PC-9 (cell line): ENCODE measurements around the gene GOLGA8Q. TPM values are rescaled to one million over a fixed set of nuclear protein-coding genes. Genes with fewer than 3 reads are reported as not detected.
A peak's percentile ranks its signal among the peaks of the same experiment; 100 is the strongest.
"Not testable (repeated sequence)": the region's sequence is repeated elsewhere in the genome, so short reads cannot be mapped to it uniquely, and the experiment has no call there.

Source experiments
- Bru-seq: library from RNA; stranded (reverse); fragments of 400-500 nt; gene quantifications from one replicate; lab custom pipeline; 2021; lab: Mats Ljungman, UMichigan
- BruChase-seq, 2 experiments: library from RNA; stranded (reverse); fragments of 400-500 nt; gene quantifications; one replicate each; lab custom pipeline; 2021; lab: Mats Ljungman, UMichigan
- BruUV-seq: library from RNA; stranded (reverse); fragments of 400-500 nt; replicated peaks from 2 replicates; lab custom pipeline; 2021; lab: Mats Ljungman, UMichigan
- CTCF ChIA-PET: fragments of 300-600 bp; sonication (Branson Sonifier 250); formaldehyde crosslinking; loops from one replicate; lab custom pipeline; 2022; ENCODE audit warnings: antibody characterized with exemption; lab: Charles Lee
- POLR2A ChIA-PET: fragments of 300-600 bp; sonication (Branson Sonifier 250); formaldehyde crosslinking; loops from one replicate; lab custom pipeline; 2022; ENCODE audit warnings: antibody characterized with exemption; ENCODE audit not compliant: unreplicated experiment; lab: Charles Lee
- DNase-seq, 2 experiments: peaks; one replicate each; pipeline versions ENCODE4 v3.0.0 to v3.0.0-alpha.2; 2015 to 2022; ENCODE audit warnings: mixed read lengths in 1 of 2
- H2AFZ ChIP-seq: fragments of 200-600 bp; sonication (generic); 2 replicates; pipeline ENCODE4 v1.8.1; 2017; ENCODE audit warnings: antibody characterized with exemption
- H3F3A ChIP-seq: fragments of 200-600 bp; sonication (generic); 2 replicates; pipeline ENCODE4 v1.8.1; 2017; ENCODE audit warnings: antibody characterized with exemption, mild to moderate bottlenecking, low read depth; ENCODE audit not compliant: insufficient read depth
- H3K27ac ChIP-seq: fragments of 200-600 bp; sonication (generic); 2 replicates; pipeline ENCODE4 v1.6.1; 2016; ENCODE audit warnings: mixed run types
- H3K27me3 ChIP-seq: fragments of 200-600 bp; sonication (generic); 2 replicates; pipeline ENCODE4 v1.6.1; 2016; ENCODE audit warnings: low read depth, mixed run types; ENCODE audit not compliant: insufficient read depth
- H3K36me3 ChIP-seq: fragments of 200-600 bp; sonication (generic); 2 replicates; pipeline ENCODE4 v1.6.1; 2016; ENCODE audit warnings: low read depth, mixed run types
- H3K4me1 ChIP-seq: fragments of 200-600 bp; sonication (generic); replicated peaks from 2 replicates; pipeline ENCODE4 v1.6.1; 2016; ENCODE audit warnings: mixed run types; ENCODE audit not compliant: insufficient read depth
- H3K4me2 ChIP-seq: fragments of 200-600 bp; sonication (generic); 2 replicates; pipeline ENCODE4 v1.6.1; 2017; ENCODE audit warnings: mixed run types
- H3K4me3 ChIP-seq: fragments of 200-600 bp; sonication (generic); 2 replicates; pipeline ENCODE4 v1.6.1; 2016; ENCODE audit warnings: mixed run types
- H3K79me2 ChIP-seq: fragments of 200-600 bp; sonication (generic); 2 replicates; pipeline ENCODE4 v1.6.1; 2017; ENCODE audit warnings: low read depth, mixed run types
- H3K9me2 ChIP-seq: fragments of 200-600 bp; sonication (generic); 2 replicates; pipeline ENCODE4 v1.8.1; 2017; ENCODE audit warnings: mild to moderate bottlenecking; ENCODE audit not compliant: insufficient read depth
- H3K9me3 ChIP-seq: fragments of 200-600 bp; sonication (generic); 2 replicates; pipeline ENCODE4 v1.8.1; 2016; ENCODE audit warnings: low read depth; ENCODE audit not compliant: insufficient read depth
- H4K20me1 ChIP-seq: fragments of 200-600 bp; sonication (generic); 2 replicates; pipeline ENCODE4 v1.8.1; 2017; ENCODE audit not compliant: insufficient read depth
- intact Hi-C: fragments of 100-400 bp; cut with micrococcal nuclease; formaldehyde crosslinking; loops from one replicate; pipeline ENCODE4 v1.10.0; 2022; ENCODE audit not compliant: unreplicated experiment
- long read RNA-seq: library from polyadenylated mRNA; stranded (forward); transcript quantifications from one replicate; pipeline ENCODE4 v2.0.0, GENCODE V29; 2022
- total RNA-seq: library from RNA; stranded (reverse); gene quantifications from 2 replicates; pipeline ENCODE4 v1.2.3, GENCODE V29; 2021

Gene GOLGA8Q
- total RNA-seq (not detected in 2 replicates), Bru-seq, nascent RNA (percentile 7 among the genes with signal in this experiment), BruChase-seq, experiment 1, labeled RNA remaining after a 2-hour chase (percentile 10 among the genes with signal in this experiment), BruChase-seq, experiment 2, labeled RNA remaining after a 6-hour chase (percentile 20 among the genes with signal in this experiment)
- long read RNA-seq: 0 reads

GRCh38 chr15:30551750-30552149, at the start of gene GOLGA8Q:
TSS of gene GOLGA8Q (plus strand) at chr15:30552050. CDS start at chr15:30552078, 28 bp downstream.
- H3K79me2 ChIP-seq, H3K9me2 ChIP-seq, H3F3A ChIP-seq, H3K4me2 ChIP-seq, H3K36me3 ChIP-seq, H3K27ac ChIP-seq, H4K20me1 ChIP-seq, H3K4me1 ChIP-seq, H3K9me3 ChIP-seq, H3K4me3 ChIP-seq, POLR2A ChIA-PET, BruUV-seq, CTCF ChIA-PET, intact Hi-C loops, DNase-seq, H3K27me3 ChIP-seq, H2AFZ ChIP-seq: not testable (repeated sequence)

- H3K36me3 ChIP-seq, CTCF ChIA-PET, H3K9me2 ChIP-seq, H3F3A ChIP-seq, H2AFZ ChIP-seq, H3K4me1 ChIP-seq, H3K27ac ChIP-seq, H3K27me3 ChIP-seq, BruUV-seq, DNase-seq, intact Hi-C loops, H3K4me3 ChIP-seq, H3K4me2 ChIP-seq, H4K20me1 ChIP-seq, H3K79me2 ChIP-seq, POLR2A ChIA-PET, H3K9me3 ChIP-seq: not testable (repeated sequence)
Observed at GRCh38 chr15:30502904-30503781, 48.7 kb upstream of the GOLGA8Q start.

- intact Hi-C loops, H2AFZ ChIP-seq, POLR2A ChIA-PET, H4K20me1 ChIP-seq, H3K4me1 ChIP-seq, H3K4me3 ChIP-seq, H3K9me3 ChIP-seq, H3K79me2 ChIP-seq, H3K27ac ChIP-seq, H3K27me3 ChIP-seq, H3K9me2 ChIP-seq, H3K4me2 ChIP-seq, H3K36me3 ChIP-seq, CTCF ChIA-PET, BruUV-seq, DNase-seq, H3F3A ChIP-seq: not testable (repeated sequence)
Observed at GRCh38 chr15:30504162-30504843, 47.5 kb upstream of the GOLGA8Q start.

- H3K4me3 ChIP-seq, H3K27ac ChIP-seq, H3K4me1 ChIP-seq, intact Hi-C loops, H4K20me1 ChIP-seq, POLR2A ChIA-PET, H3K4me2 ChIP-seq, CTCF ChIA-PET, H3K27me3 ChIP-seq, H2AFZ ChIP-seq, H3K9me3 ChIP-seq, H3K9me2 ChIP-seq, H3K79me2 ChIP-seq, H3F3A ChIP-seq, DNase-seq, H3K36me3 ChIP-seq, BruUV-seq: not testable (repeated sequence)
Observed at GRCh38 chr15:30514545-30514944, 37.3 kb upstream of the GOLGA8Q start.

GRCh38 chr15:30523453-30524243, 28.2 kb upstream of the GOLGA8Q start:
- H3K9me3 ChIP-seq, H3K9me2 ChIP-seq, H3K4me3 ChIP-seq, H3K4me2 ChIP-seq, H2AFZ ChIP-seq, POLR2A ChIA-PET, intact Hi-C loops, BruUV-seq, H3K36me3 ChIP-seq, H3K27ac ChIP-seq, H4K20me1 ChIP-seq, H3K4me1 ChIP-seq, CTCF ChIA-PET, H3F3A ChIP-seq, DNase-seq, H3K79me2 ChIP-seq, H3K27me3 ChIP-seq: not testable (repeated sequence)

GRCh38 chr15:30525912-30526311, 25.9 kb upstream of the GOLGA8Q start:
- H3K4me3 ChIP-seq, H3K27ac ChIP-seq, H3K9me2 ChIP-seq, POLR2A ChIA-PET, H3K4me2 ChIP-seq, DNase-seq, H3K79me2 ChIP-seq, H3F3A ChIP-seq, intact Hi-C loops, H3K27me3 ChIP-seq, H2AFZ ChIP-seq, CTCF ChIA-PET, H3K36me3 ChIP-seq, BruUV-seq, H3K9me3 ChIP-seq, H3K4me1 ChIP-seq, H4K20me1 ChIP-seq: not testable (repeated sequence)
